Astrocyte (in vitro differentiated cells and primary cell): ENCODE measurements around the gene DES. TPM values are rescaled to one million over a fixed set of nuclear protein-coding genes. Genes with fewer than 3 reads are reported as not detected.

Experiments used
- DNase-seq: peaks from one replicate; pipeline ENCODE4 v3.0.0-alpha.2; 2010; ENCODE audit warnings: low read depth
- FAIRE-seq: peaks from 2 replicates; lab custom pipeline; 2011; peaks lifted over from hg19 to GRCh38; lab: Jason Lieb, UNC
- H2AFZ ChIP-seq: 2 replicates; pipeline ENCODE4 v1.6.0; 2012; ENCODE audit warnings: low read depth, low read length, inconsistent platforms
- H3K27ac ChIP-seq: 2 replicates; pipeline ENCODE4 v1.5.1; 2011; ENCODE audit warnings: low read depth, low read length, inconsistent platforms
- H3K27me3 ChIP-seq: 2 replicates; pipeline ENCODE4 v1.6.0; 2011; ENCODE audit warnings: low read length, inconsistent platforms; ENCODE audit not compliant: insufficient read depth
- H3K36me3 ChIP-seq: 2 replicates; pipeline ENCODE4 v1.5.1; 2011; ENCODE audit warnings: low read length, inconsistent platforms; ENCODE audit not compliant: insufficient read depth
- H3K4me1 ChIP-seq: 2 replicates; pipeline ENCODE4 v1.5.1; 2011; ENCODE audit warnings: low read length, inconsistent platforms; ENCODE audit not compliant: insufficient read depth
- H3K4me2 ChIP-seq: 2 replicates; pipeline ENCODE4 v1.6.0; 2012; ENCODE audit warnings: low read length, inconsistent platforms
- H3K4me3 ChIP-seq: 2 replicates; pipeline ENCODE4 v1.5.1; 2011; ENCODE audit warnings: low read depth, mild to moderate bottlenecking, low read length, inconsistent platforms; ENCODE audit not compliant: insufficient read depth
- H3K79me2 ChIP-seq: 2 replicates; pipeline ENCODE4 v1.6.0; 2012; ENCODE audit warnings: mild to moderate bottlenecking, low read length, inconsistent platforms; ENCODE audit not compliant: insufficient read depth
- H3K9ac ChIP-seq: 2 replicates; pipeline ENCODE4 v1.6.0; 2012; ENCODE audit warnings: mild to moderate bottlenecking, low read length, inconsistent platforms
- H3K9me3 ChIP-seq: 2 replicates; pipeline ENCODE4 v1.5.1; 2012; ENCODE audit warnings: low read depth, mild to moderate bottlenecking, low read length, inconsistent platforms; ENCODE audit not compliant: insufficient read depth
- H4K20me1 ChIP-seq: 2 replicates; pipeline ENCODE4 v1.6.0; 2012; ENCODE audit warnings: low read length, inconsistent platforms; ENCODE audit not compliant: insufficient read depth
- H3K27ac Mint-ChIP-seq: one replicate; pipeline ENCODE4 v1.8.0; 2021; ENCODE audit warnings: mild to moderate bottlenecking, mixed read lengths; ENCODE audit not compliant: unreplicated experiment
- H3K27me3 Mint-ChIP-seq: one replicate; pipeline ENCODE4 v1.8.0; 2021; ENCODE audit warnings: low read depth, mixed read lengths; ENCODE audit not compliant: unreplicated experiment
- H3K36me3 Mint-ChIP-seq: one replicate; pipeline ENCODE4 v1.8.0; 2021; ENCODE audit warnings: low read depth, mixed read lengths; ENCODE audit not compliant: unreplicated experiment
- H3K4me1 Mint-ChIP-seq: one replicate; pipeline ENCODE4 v1.8.0; 2021; ENCODE audit warnings: low read depth, mixed read lengths; ENCODE audit not compliant: unreplicated experiment
- H3K4me3 Mint-ChIP-seq: one replicate; pipeline ENCODE4 v1.8.0; 2021; ENCODE audit warnings: mild to moderate bottlenecking, moderate library complexity, mixed read lengths; ENCODE audit not compliant: unreplicated experiment
- H3K9me3 Mint-ChIP-seq: one replicate; pipeline ENCODE4 v1.8.0; 2021; ENCODE audit warnings: mild to moderate bottlenecking, mixed read lengths; ENCODE audit not compliant: unreplicated experiment
- CTCF ChIP-seq: IDR thresholded peaks from 2 replicates; pipeline ENCODE4 v1.5.1; 2011; ENCODE audit warnings: low read depth, mild to moderate bottlenecking, inconsistent platforms, low read length, moderate library complexity; ENCODE audit not compliant: insufficient read depth
- EZH2 ChIP-seq: IDR thresholded peaks from 2 replicates; pipeline ENCODE4 v1.6.1; 2012; ENCODE audit warnings: mild to moderate bottlenecking, low read length, inconsistent platforms; ENCODE audit not compliant: insufficient read depth
- total RNA-seq: library from RNA; stranded (reverse); gene quantifications from 2 replicates; pipeline ENCODE4 v1.2.1, GENCODE V29; 2021

DES gene
- total RNA-seq, 1 donor from 2014 or later = 5.4 TPM

GRCh38 chr2:219419012-219419324, 791 bp downstream of the DES start:
- H3K9me3 Mint-ChIP-seq = no peaks in the 10 kb centered on the region
- no peak for FAIRE-seq

GRCh38 chr2:219419331-219420197, 1.4 kb downstream of the DES start:
- no peak overlapping the region for H3K27ac ChIP-seq

More at GRCh38 chr2:219419012-219419324, 791 bp downstream of the DES start:
- no peaks in the 10 kb centered on the region for H3K9me3 ChIP-seq
- no peaks in the 10 kb centered on the region for H3K36me3 ChIP-seq
- H2AFZ ChIP-seq = no peak overlapping the region
- Mint-ChIP-seq H3K27ac (peak overlapping the region; percentile 58), H3K36me3 (no peaks in the 10 kb centered on the region), H3K27me3 (peaks cover 22% of the 10 kb centered on the region), H3K4me1 (peaks cover 6% of the 10 kb centered on the region), H3K4me3 (no peak overlapping the region)
- peaks cover 3% of the 10 kb centered on the region for H3K27me3 ChIP-seq
- H3K4me2 ChIP-seq = peak overlapping the region; percentile 75
- H3K4me1 ChIP-seq = peaks cover 19% of the 10 kb centered on the region
- H3K27ac ChIP-seq = no peak overlapping the region
- H3K79me2 ChIP-seq = no peaks in the 10 kb centered on the region
- H4K20me1 ChIP-seq = no peaks in the 10 kb centered on the region
- H3K4me3 ChIP-seq = no peak overlapping the region
- no peak for TF ChIP-seq CTCF
- TF ChIP-seq EZH2 = no peak
- DNase-seq = no peak
- H3K9ac ChIP-seq = no peak overlapping the region

More at GRCh38 chr2:219419331-219420197, 1.4 kb downstream of the DES start:
- Mint-ChIP-seq H3K36me3 (no peaks in the 10 kb centered on the region), H3K27ac (peak overlapping the region; percentile 58), H3K27me3 (peaks cover 22% of the 10 kb centered on the region), H3K9me3 (no peaks in the 10 kb centered on the region), H3K4me3 (no peak overlapping the region), H3K4me1 (peaks cover 6% of the 10 kb centered on the region)
- TF ChIP-seq EZH2 (no peak), CTCF (no peak)
- H4K20me1 ChIP-seq = no peaks in the 10 kb centered on the region
- no peaks in the 10 kb centered on the region for H3K9me3 ChIP-seq
- DNase-seq = no peak
- H3K4me2 ChIP-seq = no peak overlapping the region
- peaks cover 25% of the 10 kb centered on the region for H3K4me1 ChIP-seq
- no peak overlapping the region for H2AFZ ChIP-seq
- H3K4me3 ChIP-seq = no peak overlapping the region
- H3K27me3 ChIP-seq = peaks cover 3% of the 10 kb centered on the region
- H3K36me3 ChIP-seq = no peaks in the 10 kb centered on the region
- no peak for FAIRE-seq
- no peak overlapping the region for H3K9ac ChIP-seq
- no peaks in the 10 kb centered on the region for H3K79me2 ChIP-seq
